Cerebellar cortex (tissue), 1 donor: ENCODE data around the gene DLG2.
A peak's percentile ranks its signal among the peaks of the same experiment; 100 is the strongest.
"Not testable (repeated sequence)": the region's sequence is repeated elsewhere in the genome, so short reads cannot be mapped to it uniquely, and the experiment has no call there.

ENCODE experiments used
- DNase-seq: peaks from one replicate; pipeline ENCODE4 v3.0.0-alpha.2; 2015; ENCODE audit warnings: low spot score

The DLG2 gene

DNA sequence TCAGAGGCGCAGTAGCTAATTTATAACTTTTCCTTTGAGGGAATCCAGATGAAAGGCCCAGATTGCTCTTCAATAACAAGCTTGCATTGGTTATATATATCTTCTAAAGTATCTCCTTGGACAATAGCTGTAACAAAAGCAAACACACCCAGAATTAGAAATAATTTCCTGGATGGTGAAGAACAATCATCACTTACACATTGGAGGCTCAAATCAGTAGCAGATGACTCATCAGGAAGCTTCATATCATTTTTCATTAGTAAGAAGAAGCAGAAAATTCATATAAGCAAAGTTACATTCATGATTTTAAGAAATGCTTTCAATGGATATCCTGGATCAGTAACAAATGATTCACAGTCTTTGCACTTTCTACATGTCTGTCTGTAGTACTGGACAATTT, 2167.3 kb downstream of the DLG2 start:
- DNase-seq, result no peak

GRCh38 chr11:83456566-83456965, 2170.6 kb downstream of the DLG2 start:
- DNase-seq, result no peak

- DNase-seq, result no peak
Observed at GRCh38 chr11:83456075-83456474, 2171.1 kb downstream of the DLG2 start.

DNA sequence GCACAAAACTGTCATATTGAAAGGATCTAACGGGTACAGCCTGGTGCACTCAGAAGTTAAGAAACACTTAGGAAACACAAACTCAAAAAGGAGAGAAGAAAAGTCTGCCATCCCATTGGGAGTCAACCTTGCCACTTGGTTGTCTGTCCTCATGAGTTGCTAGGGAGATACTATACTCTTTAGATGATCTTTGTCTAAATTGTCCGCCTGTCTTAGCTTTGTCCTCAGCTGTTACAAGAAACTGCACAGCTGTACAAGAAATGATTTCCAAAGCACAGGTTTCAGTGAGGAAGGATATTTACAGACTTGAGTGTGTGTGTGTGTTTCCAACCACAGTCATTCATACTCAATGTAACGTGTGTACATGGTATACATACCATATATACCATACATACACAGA, 2171.8 kb downstream of the DLG2 start:
- DNase-seq, result no peak

GRCh38 chr11:83454674-83455073, 2172.5 kb downstream of the DLG2 start:
- no peak for DNase-seq

- no peak for DNase-seq
Observed at GRCh38 chr11:83449338-83449913, 2177.7 kb downstream of the DLG2 start.

- DNase-seq, result no peak
Observed at GRCh38 chr11:83448686-83449085, 2178.5 kb downstream of the DLG2 start.

GRCh38 chr11:83443880-83444279, 2183.3 kb downstream of the DLG2 start:
- DNase-seq, result not testable (repeated sequence)

- DNase-seq, result no peak
Observed at GRCh38 chr11:83441601-83442000, 2185.5 kb downstream of the DLG2 start.

GRCh38 chr11:83441171-83441570, 2186.0 kb downstream of the DLG2 start:
- DNase-seq, result no peak

DNA sequence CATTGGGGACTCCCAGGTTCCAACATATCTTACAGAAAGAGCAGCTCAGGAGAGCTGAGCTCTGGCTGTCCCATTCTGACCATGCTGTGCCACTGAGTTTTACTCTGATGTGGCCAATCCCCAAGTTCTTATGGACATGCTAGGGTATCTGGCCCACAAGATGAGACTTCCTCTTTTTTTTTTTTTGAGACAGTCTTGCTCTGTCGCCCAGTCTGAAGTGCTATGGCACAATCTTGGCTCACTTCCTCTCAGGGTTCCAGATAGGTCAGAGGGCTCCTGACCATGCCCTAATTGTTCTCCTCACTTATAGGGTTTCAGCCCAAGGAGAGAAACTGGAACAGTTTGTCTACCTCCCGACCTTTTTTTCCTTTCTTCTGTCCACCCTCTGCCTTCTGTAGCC, 2188.7 kb downstream of the DLG2 start:
- DNase-seq, result no peak

GRCh38 chr11:83437939-83438338, 2189.2 kb downstream of the DLG2 start:
- no peak for DNase-seq

DNA sequence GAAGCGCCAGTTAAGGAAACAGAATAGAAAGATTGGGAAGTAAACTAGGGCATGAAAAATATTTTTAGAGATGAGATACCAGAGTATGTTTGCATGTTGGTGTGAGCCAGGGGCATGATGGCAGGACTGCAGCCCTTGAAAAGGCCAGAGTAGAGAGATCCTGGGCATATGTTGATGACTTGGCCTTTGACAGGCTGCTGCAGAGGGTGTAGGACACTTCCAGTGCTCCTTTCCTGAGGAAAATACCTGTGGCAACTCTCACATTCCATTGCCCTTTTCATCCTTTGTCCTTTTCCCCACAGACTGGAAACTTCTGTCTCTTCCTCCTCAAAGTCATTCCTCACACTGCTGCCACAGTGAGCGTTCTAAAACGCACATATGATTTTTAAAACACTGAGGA, 2190.3 kb downstream of the DLG2 start:
- no peak for DNase-seq

- not testable (repeated sequence) for DNase-seq
Observed at GRCh38 chr11:83434812-83435211, 2192.3 kb downstream of the DLG2 start.

- no peak for DNase-seq
Observed at GRCh38 chr11:83427943-83428342, 2199.2 kb downstream of the DLG2 start.

- no peak for DNase-seq
Observed at GRCh38 chr11:83427501-83427900, 2199.6 kb downstream of the DLG2 start.

DNA sequence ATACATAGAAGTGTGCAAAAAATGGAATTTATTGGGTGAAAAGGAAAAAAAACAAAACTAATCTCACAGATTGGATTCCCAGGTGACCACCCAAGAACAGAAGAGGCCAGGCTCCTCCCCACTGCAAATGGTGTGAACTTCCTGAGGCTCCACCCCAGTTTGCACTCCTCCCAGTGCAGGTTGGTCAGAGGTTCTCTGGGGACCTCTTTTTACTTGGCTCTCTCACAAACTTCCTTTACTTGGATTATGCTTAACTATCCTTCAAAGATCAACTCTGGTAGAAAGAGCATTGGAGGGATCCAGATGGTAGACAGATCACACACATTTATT, 2202.0 kb downstream of the DLG2 start:
- no peak for DNase-seq

DNA sequence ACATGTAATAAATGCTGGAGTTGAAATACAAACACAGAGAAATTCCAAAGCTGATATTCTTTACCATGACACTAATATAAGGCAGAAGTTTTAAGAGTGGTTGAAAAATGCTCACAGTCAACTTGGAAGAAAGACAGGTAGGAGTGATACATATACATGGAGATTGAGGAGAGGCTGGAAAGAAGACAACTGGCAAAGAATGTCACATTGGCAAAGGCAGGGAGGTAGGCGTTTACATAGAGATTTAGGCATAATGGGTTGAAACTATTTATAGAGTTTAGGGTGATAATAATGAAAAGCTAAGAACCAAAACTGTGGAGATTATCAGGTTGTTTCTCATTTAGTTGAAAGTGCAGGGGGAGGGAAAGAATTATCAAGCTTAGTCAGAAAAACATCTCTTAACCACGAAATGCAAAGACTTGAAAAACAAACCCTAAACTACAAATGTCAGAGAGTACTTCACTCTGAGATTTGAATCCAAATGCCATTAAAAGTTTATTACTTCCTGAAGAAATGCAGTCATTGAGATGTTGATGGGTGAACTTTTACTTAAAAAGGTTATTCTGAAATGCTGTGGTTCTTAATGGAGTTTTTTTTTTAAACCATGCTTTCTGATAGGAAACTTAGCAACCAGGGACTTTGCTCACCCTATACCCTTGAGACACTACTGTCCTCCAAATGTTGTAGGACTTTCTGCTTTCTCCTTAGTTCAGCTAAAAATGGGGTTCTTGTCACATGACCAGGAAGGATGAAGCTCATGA, 2202.6 kb downstream of the DLG2 start:
- DNase-seq, result no peak

- not testable (repeated sequence) for DNase-seq
Observed at GRCh38 chr11:83422641-83423040, 2204.5 kb downstream of the DLG2 start.

- DNase-seq, result peak; percentile 97
Observed at GRCh38 chr11:83410605-83411565, 2216.3 kb downstream of the DLG2 start.

DNA sequence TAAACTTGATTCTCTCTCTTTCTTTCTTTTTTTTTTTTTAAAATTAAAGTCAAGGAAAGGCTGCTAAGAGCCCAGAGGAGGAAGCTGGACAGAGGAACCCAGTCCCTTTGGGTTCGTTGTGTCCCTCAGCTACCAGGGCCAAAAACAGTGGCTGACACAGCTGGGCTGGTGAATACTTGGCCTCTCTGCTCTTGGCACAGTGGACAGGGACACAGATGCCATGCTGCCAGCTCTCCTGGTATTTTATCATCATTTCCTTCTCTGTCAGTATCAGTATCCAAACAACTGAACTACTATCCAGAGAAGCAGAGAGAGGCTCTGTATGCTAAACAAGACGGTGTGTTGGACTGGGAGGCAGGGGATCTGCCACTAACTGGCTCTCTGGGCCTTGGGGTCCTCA, 2217.3 kb downstream of the DLG2 start:
- DNase-seq, result peak; percentile 52

DNA sequence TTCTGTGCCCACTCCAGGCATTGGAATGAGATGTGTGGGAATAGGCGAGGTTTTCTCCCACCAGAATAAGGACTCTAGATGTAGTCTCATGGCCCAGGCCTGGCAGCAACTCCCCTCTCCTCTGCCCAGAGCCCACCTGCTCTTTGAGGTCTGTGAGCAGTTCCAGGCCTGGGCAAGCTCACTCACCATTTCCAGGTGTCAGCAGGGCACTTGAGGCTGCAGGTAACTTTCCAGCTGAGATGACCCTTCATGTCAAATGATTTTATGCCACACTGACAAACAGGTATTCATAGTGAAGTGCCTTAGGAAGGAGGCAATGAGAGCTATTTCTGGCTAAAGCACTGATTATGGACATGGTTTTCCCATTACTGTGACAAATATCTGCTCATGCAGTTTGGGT, 2217.7 kb downstream of the DLG2 start:
- DNase-seq, result no peak

GRCh38 chr11:83408946-83409345, 2218.2 kb downstream of the DLG2 start:
- DNase-seq, result no peak
